H1 (cell line): ENCODE measurements around the gene UBE2O. TPM values are rescaled to one million over a fixed set of nuclear protein-coding genes. Genes with fewer than 3 reads are reported as not detected.
A peak's percentile ranks its signal among the peaks of the same experiment; 100 is the strongest.

Experiments
- CTCF ChIA-PET: fragments of 300-600 bp; sonication (Branson Sonifier 250); formaldehyde crosslinking; loops from one replicate; lab custom pipeline; 2021; ENCODE audit not compliant: partially characterized antibody; lab: Charles Lee
- POLR2A ChIA-PET: fragments of 300-600 bp; sonication (Branson Sonifier 250); formaldehyde crosslinking; loops from one replicate; lab custom pipeline; 2021; ENCODE audit warnings: inconsistent platforms; ENCODE audit not compliant: partially characterized antibody; lab: Charles Lee
- DNase-seq, 2 experiments: peaks; one replicate each; pipeline versions ENCODE4 v3.0.0 to v3.0.0-alpha.2; 2010 to 2022; ENCODE audit warnings: low spot score in 2 of 2, low read depth in 1 of 2, mixed read lengths in 1 of 2
- FAIRE-seq: peaks from 2 replicates; lab custom pipeline; 2011; peaks lifted over from hg19 to GRCh38; lab: Jason Lieb, UNC
- H2AFZ ChIP-seq: 2 replicates; pipeline ENCODE4 v1.8.1; 2012; ENCODE audit warnings: low read length, inconsistent platforms
- H2AK5ac ChIP-seq: 2 replicates; pipeline ENCODE4 v1.6.1; 2013; ENCODE audit warnings: low read depth, low read length
- H2BK120ac ChIP-seq: replicated peaks from 2 replicates; pipeline ENCODE3; 2013; ENCODE audit warnings: low read depth, low read length, inconsistent platforms
- H2BK12ac ChIP-seq: 2 replicates; pipeline ENCODE4 v1.6.1; 2013; ENCODE audit warnings: low read depth, low read length
- H2BK15ac ChIP-seq: 2 replicates; pipeline ENCODE4 v1.6.1; 2013; ENCODE audit warnings: low read length
- H2BK20ac ChIP-seq: 2 replicates; pipeline ENCODE4 v1.6.1; 2013; ENCODE audit warnings: low read length
- H2BK5ac ChIP-seq: 2 replicates; pipeline ENCODE4 v1.6.1; 2013; ENCODE audit warnings: low read depth, low read length
- H3K14ac ChIP-seq: 2 replicates; pipeline ENCODE4 v1.6.1; 2013; ENCODE audit warnings: inconsistent platforms; ENCODE audit not compliant: insufficient read length
- H3K18ac ChIP-seq: 2 replicates; pipeline ENCODE4 v1.6.1; 2013; ENCODE audit warnings: low read length; ENCODE audit errors: extremely low read depth
- H3K23ac ChIP-seq: 2 replicates; pipeline ENCODE4 v1.6.1; 2013; ENCODE audit warnings: inconsistent platforms; ENCODE audit not compliant: insufficient read length
- H3K23me2 ChIP-seq: 2 replicates; pipeline ENCODE4 v1.6.1; 2013; ENCODE audit warnings: low read depth, low read length
- H3K27ac ChIP-seq: 2 replicates; pipeline ENCODE4 v1.6.1; 2011; ENCODE audit warnings: low read depth, low read length, inconsistent platforms
- H3K27me3 ChIP-seq, 4 experiments: replicated peaks in 1 of 4; 1 replicate in 1 of 4; 2 replicates in 3 of 4; pipeline versions ENCODE4 v1.6.1 to v1.8.1; 2011 to 2013; ENCODE audit warnings: low read length in 3 of 4, mild to moderate bottlenecking in 3 of 4, inconsistent platforms in 2 of 4, mixed read lengths in 2 of 4, moderate library complexity in 1 of 4; ENCODE audit not compliant: control insufficient read depth in 3 of 4, insufficient read depth in 3 of 4; ENCODE audit errors: extremely low read depth in 1 of 4
- H3K36me3 ChIP-seq, 4 experiments: 2 replicates each; pipeline versions ENCODE4 v1.6.1 to v1.8.1; 2011 to 2013; ENCODE audit warnings: mild to moderate bottlenecking in 4 of 4, low read length in 3 of 4, moderate library complexity in 2 of 4, control low read depth in 1 of 4, inconsistent platforms in 1 of 4; ENCODE audit not compliant: insufficient read depth in 4 of 4, control insufficient read depth in 2 of 4
- H3K4ac ChIP-seq: replicated peaks from 2 replicates; pipeline ENCODE3; 2013; ENCODE audit warnings: low read length, low read depth, mixed read lengths, inconsistent platforms; ENCODE audit not compliant: insufficient read length
- H3K4me1 ChIP-seq, 4 experiments: replicated peaks in 1 of 4; 1 replicate in 1 of 4; 2 replicates in 3 of 4; pipeline versions ENCODE4 v1.6.1 to v1.8.1; 2011 to 2013; ENCODE audit warnings: low read length in 3 of 4, inconsistent platforms in 2 of 4, mixed read lengths in 1 of 4; ENCODE audit not compliant: insufficient read depth in 4 of 4, control insufficient read depth in 3 of 4
- H3K4me2 ChIP-seq, 2 experiments: 2 replicates each; pipeline versions ENCODE4 v1.6.1 to v1.8.1; 2011 to 2013; ENCODE audit warnings: low read depth in 2 of 2, low read length in 2 of 2, control low read depth in 1 of 2, inconsistent platforms in 1 of 2, mild to moderate bottlenecking in 1 of 2; ENCODE audit not compliant: insufficient read depth in 1 of 2
- H3K4me3 ChIP-seq, 4 experiments: fragments of 200-600, 300-600 bp in 1 of 4; sonication (generic), shearing (Covaris generic), sonication (Bioruptor Twin) in 1 of 4; 2 replicates each; pipeline versions ENCODE4 v1.5.1 to v1.8.1; 2011 to 2016; ENCODE audit warnings: low read length in 4 of 4, low read depth in 3 of 4, control low read depth in 2 of 4, inconsistent platforms in 2 of 4, mild to moderate bottlenecking in 2 of 4, mixed read lengths in 1 of 4, moderate library complexity in 1 of 4; ENCODE audit not compliant: insufficient read depth in 2 of 4; ENCODE audit errors: extremely low read depth in 1 of 4
- H3K56ac ChIP-seq: replicated peaks from 2 replicates; pipeline ENCODE3; 2013; ENCODE audit warnings: low read depth, mild to moderate bottlenecking, mixed read lengths, low read length, inconsistent platforms; ENCODE audit not compliant: insufficient read length
- H3K79me1 ChIP-seq: 2 replicates; pipeline ENCODE4 v1.6.1; 2013; ENCODE audit warnings: low read depth, low read length, control low read depth
- H3K79me2 ChIP-seq, 2 experiments: 2 replicates each; pipeline versions ENCODE4 v1.6.1 to v1.8.1; 2012 to 2013; ENCODE audit warnings: low read length in 2 of 2, mild to moderate bottlenecking in 2 of 2, inconsistent platforms in 1 of 2; ENCODE audit not compliant: insufficient read depth in 2 of 2, control insufficient read depth in 1 of 2
- H3K9ac ChIP-seq, 4 experiments: replicated peaks in 1 of 4; 1 replicate in 1 of 4; 2 replicates in 3 of 4; pipeline versions ENCODE4 v1.6.1 to v1.8.1; 2011 to 2013; ENCODE audit warnings: low read depth in 3 of 4, low read length in 3 of 4, control low read depth in 2 of 4, mild to moderate bottlenecking in 2 of 4, moderate library complexity in 2 of 4, inconsistent platforms in 1 of 4; ENCODE audit errors: extremely low read depth in 1 of 4
- H3K9me3 ChIP-seq, 2 experiments: 2 replicates each; pipeline versions ENCODE4 v1.6.1 to v1.8.1; 2012 to 2013; ENCODE audit warnings: mild to moderate bottlenecking in 2 of 2, moderate library complexity in 2 of 2, control low read depth in 1 of 2, inconsistent platforms in 1 of 2, low read depth in 1 of 2, low read length in 1 of 2, mixed read lengths in 1 of 2; ENCODE audit not compliant: insufficient read depth in 2 of 2
- H4K20me1 ChIP-seq, 2 experiments: replicated peaks in 1 of 2; 2 replicates each; pipeline versions ENCODE3 to v1.8.1; 2011 to 2013; ENCODE audit warnings: inconsistent platforms in 2 of 2, low read length in 2 of 2, mild to moderate bottlenecking in 1 of 2; ENCODE audit not compliant: insufficient read depth in 2 of 2, control insufficient read depth in 1 of 2
- H4K5ac ChIP-seq: 2 replicates; pipeline ENCODE4 v1.6.1; 2013; ENCODE audit warnings: low read length, low read depth, mixed read lengths, inconsistent platforms; ENCODE audit not compliant: insufficient read length
- H4K8ac ChIP-seq: 2 replicates; pipeline ENCODE4 v1.8.0; 2013; ENCODE audit warnings: mild to moderate bottlenecking, moderate library complexity, low read length, inconsistent platforms; ENCODE audit not compliant: insufficient read depth; ENCODE audit errors: extremely low read depth
- H4K91ac ChIP-seq: replicated peaks from 2 replicates; pipeline ENCODE3; 2013; ENCODE audit warnings: low read length, mixed read lengths, inconsistent platforms; ENCODE audit not compliant: insufficient read length
- JUND ChIP-seq: IDR thresholded peaks from 2 replicates; pipeline ENCODE4 v1.6.1; 2011; ENCODE audit warnings: mild to moderate bottlenecking, improper control_type of control experiment, low read length
- TEAD4 ChIP-seq: IDR thresholded peaks from 2 replicates; pipeline ENCODE4 v1.6.1; 2012; ENCODE audit warnings: low read depth, low read length, inconsistent platforms, mixed read lengths
- WGBS, 2 experiments: shearing (Covaris generic) in 1 of 2; methylation state at CpG; one replicate each; pipeline versions ENCODE4 v1.1.6 to v1.1.7; 2013 to 2015; ENCODE audit warnings: low lambda C conversion rate in 2 of 2, mixed read lengths in 2 of 2, inconsistent platforms in 1 of 2, low coverage in 1 of 2, missing lambda C conversion rate in 1 of 2; ENCODE audit not compliant: insufficient replicate concordance in 2 of 2, insufficient coverage in 1 of 2, insufficient read length in 1 of 2; ENCODE audit errors: extremely low coverage in 1 of 2, missing lambda C conversion rate in 1 of 2; 5-methylcytosine and 5-hydroxymethylcytosine counted together
- polyA plus RNA-seq, 7 experiments: library from polyadenylated mRNA; depleted of rRNA in 3 of 7; stranded (reverse) in 5 of 7; unstranded in 2 of 7; fragments of >200 nt in 5 of 7; fragments of 200-250 nt in 2 of 7; gene quantifications; 1 replicate in 5 of 7; 2 replicates in 1 of 7; 4 replicates in 1 of 7; pipeline versions ENCODE4 v1.2.1 to v1.2.3, GENCODE V29; 2011 to 2013; ENCODE audit warnings: missing spikeins in 2 of 7, mixed read lengths in 2 of 7
- total RNA-seq: library from RNA; stranded (reverse); fragmentation: NEBNext Ultra II Directional; extraction: Animal tissue kit (Norgen Biotek cat#: 25700); gene quantifications from 2 replicates; pipeline ENCODE4 v1.2.1, GENCODE V29; 2021

The UBE2O gene
- total and polyA plus RNA-seq, 2 of the 8 experiments (the other 6 are each of a cell fraction or from before 2014, with no cell fraction given), result 24.4 to 63.0 TPM

GRCh38 chr17:76417499-76418143 lies 35.3 kb downstream of the UBE2O start:
- WGBS, 2 experiments, result 84% methylated on average over 11 of the region's 11 CpGs; no CpG with 5 or more reads in 1 of the 2 experiments
- H3K14ac ChIP-seq, result no peak overlapping the region
- no peak overlapping the region for H2BK20ac ChIP-seq
- H4K5ac ChIP-seq, result no peak overlapping the region
- no peaks in the 10 kb centered on the region for H3K9me3 ChIP-seq
- no peak overlapping the region for H3K9ac ChIP-seq
- no peak overlapping the region for H3K4ac ChIP-seq
- no peak overlapping the region for H2BK12ac ChIP-seq
- peaks cover 20 to 28% of the 10 kb centered on the region in 2 experiments for H4K20me1 ChIP-seq
- H3K23me2 ChIP-seq, result no peaks in the 10 kb centered on the region
- H2BK15ac ChIP-seq, result no peak overlapping the region
- no peak overlapping the region; the same call in 1 of the 2 replicates for H4K8ac ChIP-seq
- no peak overlapping the region for H2AFZ ChIP-seq
- no peak overlapping the region for H3K18ac ChIP-seq
- H3K4me2 ChIP-seq, result no peak overlapping the region
- H3K23ac ChIP-seq, result no peak overlapping the region
- H3K4me3 ChIP-seq, result no peak overlapping the region
- FAIRE-seq (no peak), DNase-seq (no peak)
- no peak overlapping the region for H2BK120ac ChIP-seq
- TF ChIP-seq JUND (no peak), TEAD4 (0 out of 2 replicates have a peak, but pooled peaks have one; percentile 45)
- H3K79me1 ChIP-seq, result peaks cover 28% of the 10 kb centered on the region
- no peak overlapping the region for H2BK5ac ChIP-seq
- no peak overlapping the region for H3K56ac ChIP-seq
- H3K27ac ChIP-seq, result no peak overlapping the region; the same call in 1 of the 2 replicates
- 0 out of 8 replicates have a peak, but pooled peaks cover 0 to 4% (median 0%) of the 10 kb centered on the region in 4 experiments for H3K36me3 ChIP-seq
- ChIA-PET POLR2A (interaction anchor here (1.0 to 2.6 kb wide), 4 partner anchors 16 to 140 kb away, joined by 3 to 15 read pairs (median 4); no protein-coding TSS in a partner anchor), CTCF (interaction anchor here (0.6 to 9.9 kb wide), 19 partner anchors 9 to 138 kb away, joined by 3 to 84 read pairs (median 4); partner anchors contain the start of genes SPHK1 and UBE2O)
- H3K27me3 ChIP-seq, result no peaks in the 10 kb centered on the region
- H3K4me1 ChIP-seq, result peaks cover 5 to 19% (median 10%) of the 10 kb centered on the region in 4 experiments
- no peak overlapping the region for H4K91ac ChIP-seq
- no peak overlapping the region for H2AK5ac ChIP-seq
- peaks cover 2 to 96% of the 10 kb centered on the region in 2 experiments; a peak in 2 of 4 replicates for H3K79me2 ChIP-seq
